HepG2 (cell line): Measurements from ENCODE around the gene TMEM258. TPM values are rescaled to one million over a fixed set of nuclear protein-coding genes. Genes with fewer than 3 reads are reported as not detected.

ENCODE experiments used
- GLI4 ChIP-seq: sonication (generic); formaldehyde crosslinking; IDR thresholded peaks from 2 replicates; pipeline ENCODE4 v1.5.1; 2020; ENCODE audit warnings: missing genetic modification reagents, mild to moderate bottlenecking, moderate library complexity, borderline replicate concordance
- HNRNPH1 ChIP-seq: fragments of 200-400 bp; formaldehyde crosslinking; optimal IDR thresholded peaks from 2 replicates; pipeline ENCODE3; 2017; ENCODE audit warnings: mild to moderate bottlenecking, low read depth, low read length
- KLF9 ChIP-seq: IDR thresholded peaks from 2 replicates; pipeline ENCODE4 v1.6.1; 2016; ENCODE audit warnings: low read depth
- KMT2A ChIP-seq: sonication (generic); formaldehyde crosslinking; IDR thresholded peaks from 2 replicates; pipeline ENCODE4 v1.4.0; 2020; ENCODE audit warnings: missing genetic modification reagents
- RARA ChIP-seq: IDR thresholded peaks from 2 replicates; pipeline ENCODE4 v1.6.1; 2016; ENCODE audit warnings: missing genetic modification reagents, missing compliant biosample characterization
- RFXANK ChIP-seq: IDR thresholded peaks from 2 replicates; pipeline ENCODE4 v1.6.1; 2016
- SRSF1 ChIP-seq: fragments of 200-400 bp; formaldehyde crosslinking; optimal IDR thresholded peaks from 2 replicates; pipeline ENCODE3; 2017; ENCODE audit warnings: mild to moderate bottlenecking, low read depth, low read length, moderate library complexity
- ZBTB20 ChIP-seq: sonication (generic); formaldehyde crosslinking; IDR thresholded peaks from 2 replicates; pipeline ENCODE4 v1.8.1; 2023; ENCODE audit warnings: missing genetic modification reagents, low read depth, mild to moderate bottlenecking, borderline replicate concordance
- ZMYM2 ChIP-seq: sonication (generic); formaldehyde crosslinking; IDR thresholded peaks from 2 replicates; pipeline ENCODE4 v1.8.0; 2022; ENCODE audit warnings: mild to moderate bottlenecking, missing genetic modification reagents
- ZNF143 ChIP-seq: sonication (generic); formaldehyde crosslinking; IDR thresholded peaks from 2 replicates; pipeline ENCODE4 v1.4.0; 2020; ENCODE audit warnings: missing genetic modification reagents
- ZNF329 ChIP-seq: sonication (generic); formaldehyde crosslinking; IDR thresholded peaks from 2 replicates; pipeline ENCODE4 v1.9.0; 2021; ENCODE audit warnings: low read depth, mild to moderate bottlenecking, missing genetic modification reagents
- ZNF484 ChIP-seq: sonication (generic); formaldehyde crosslinking; IDR thresholded peaks from 2 replicates; pipeline ENCODE4 v1.5.1; 2020; ENCODE audit warnings: mild to moderate bottlenecking, low read depth, missing genetic modification reagents, borderline replicate concordance
- ZNF720 ChIP-seq: sonication (generic); formaldehyde crosslinking; IDR thresholded peaks from 2 replicates; pipeline ENCODE4 v1.4.0; 2020; ENCODE audit warnings: missing genetic modification reagents
- ZNF768 ChIP-seq: sonication (generic); formaldehyde crosslinking; IDR thresholded peaks from 2 replicates; pipeline ENCODE4 v1.4.0; 2020; ENCODE audit warnings: missing genetic modification reagents
- polyA plus RNA-seq, 8 experiments: library from polyadenylated mRNA; depleted of rRNA in 3 of 8; stranded (reverse) in 7 of 8; unstranded in 1 of 8; fragments of >200 nt; fragmentation: Illumina TruSeq in 4 of 8; extraction: Trizol in 4 of 8; gene quantifications; 2 replicates each; pipeline versions ENCODE4 v1.2.1 to v1.2.3, GENCODE V29; 2011 to 2016; ENCODE audit warnings: low read depth in 4 of 8, missing spikeins in 1 of 8, mixed read lengths in 1 of 8; ENCODE audit not compliant: insufficient read depth in 1 of 8
- total RNA-seq, 5 experiments: library from RNA; depleted of rRNA; stranded (reverse); fragments of >200 nt; fragmentation: Illumina TruSeq; extraction: Trizol; gene quantifications; 2 replicates each; pipeline ENCODE4 v1.2.3, GENCODE V29; 2016; ENCODE audit warnings: low read depth in 1 of 5
- TF ChIP-seq, protein P1 (sequence below): sonication (generic); formaldehyde crosslinking; IDR thresholded peaks from 2 replicates; pipeline ENCODE4; 2020; ENCODE audit warnings: missing genetic modification reagents, mild to moderate bottlenecking, borderline replicate concordance
- TF ChIP-seq, protein P2 (sequence below): sonication (generic); formaldehyde crosslinking; IDR thresholded peaks from 2 replicates; pipeline ENCODE4 v1.4.0; 2020; ENCODE audit warnings: missing genetic modification reagents
- TF ChIP-seq, protein P3 (sequence below): sonication (generic); formaldehyde crosslinking; IDR thresholded peaks from 2 replicates; pipeline ENCODE4 v1.4.0; 2020; ENCODE audit warnings: missing genetic modification reagents
- TF ChIP-seq, protein P4 (sequence below): sonication (generic); formaldehyde crosslinking; conservative IDR thresholded peaks from 2 replicates; pipeline ENCODE4 v1.8.0; 2022; ENCODE audit warnings: low read depth, missing genetic modification reagents

The TMEM258 gene
- total and polyA plus RNA-seq, 2 of the 13 experiments (the other 11 are each of a cell fraction or from before 2014, with no cell fraction given) = 175 to 424 TPM

DNA sequence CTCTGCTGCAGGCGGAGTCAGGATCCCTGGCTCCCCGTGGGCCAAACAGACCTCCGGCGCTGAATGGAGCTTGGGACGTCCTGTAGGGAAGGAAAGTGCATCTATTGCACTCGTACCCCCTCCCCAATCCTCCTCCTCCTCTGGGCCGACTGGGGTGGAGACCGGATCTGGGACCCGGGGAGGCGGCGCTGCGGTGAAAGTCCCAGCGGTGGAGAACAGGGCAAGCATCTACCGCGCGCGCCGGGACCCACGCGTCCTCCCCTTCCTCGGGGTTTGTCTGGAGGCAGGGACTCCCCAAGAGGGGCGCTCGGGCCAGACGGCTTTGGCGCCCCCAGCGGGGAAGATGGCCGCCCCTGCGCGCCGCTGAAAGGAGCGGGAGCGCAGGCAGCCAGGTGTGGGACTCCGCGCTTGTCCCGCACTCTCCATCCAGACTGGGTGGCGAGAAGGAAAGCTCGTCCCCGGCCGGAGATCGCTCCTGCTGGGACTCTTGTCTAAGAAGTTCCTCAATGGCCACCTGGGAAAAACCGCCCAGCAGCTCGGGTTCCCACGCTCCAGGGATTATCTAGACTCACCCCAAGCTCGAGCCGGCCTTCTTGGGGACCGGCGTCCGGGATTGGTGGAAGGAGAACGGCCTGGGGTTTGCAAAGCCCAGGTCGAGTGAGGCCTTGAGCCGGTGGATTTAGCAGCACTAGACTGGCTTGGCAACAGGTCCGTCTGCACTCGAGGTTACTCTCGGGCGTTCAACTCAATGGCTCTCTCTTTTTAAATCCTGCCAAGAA, 36.4 kb upstream of the TMEM258 start (continued):
- TF ChIP-seq, protein P1, sequence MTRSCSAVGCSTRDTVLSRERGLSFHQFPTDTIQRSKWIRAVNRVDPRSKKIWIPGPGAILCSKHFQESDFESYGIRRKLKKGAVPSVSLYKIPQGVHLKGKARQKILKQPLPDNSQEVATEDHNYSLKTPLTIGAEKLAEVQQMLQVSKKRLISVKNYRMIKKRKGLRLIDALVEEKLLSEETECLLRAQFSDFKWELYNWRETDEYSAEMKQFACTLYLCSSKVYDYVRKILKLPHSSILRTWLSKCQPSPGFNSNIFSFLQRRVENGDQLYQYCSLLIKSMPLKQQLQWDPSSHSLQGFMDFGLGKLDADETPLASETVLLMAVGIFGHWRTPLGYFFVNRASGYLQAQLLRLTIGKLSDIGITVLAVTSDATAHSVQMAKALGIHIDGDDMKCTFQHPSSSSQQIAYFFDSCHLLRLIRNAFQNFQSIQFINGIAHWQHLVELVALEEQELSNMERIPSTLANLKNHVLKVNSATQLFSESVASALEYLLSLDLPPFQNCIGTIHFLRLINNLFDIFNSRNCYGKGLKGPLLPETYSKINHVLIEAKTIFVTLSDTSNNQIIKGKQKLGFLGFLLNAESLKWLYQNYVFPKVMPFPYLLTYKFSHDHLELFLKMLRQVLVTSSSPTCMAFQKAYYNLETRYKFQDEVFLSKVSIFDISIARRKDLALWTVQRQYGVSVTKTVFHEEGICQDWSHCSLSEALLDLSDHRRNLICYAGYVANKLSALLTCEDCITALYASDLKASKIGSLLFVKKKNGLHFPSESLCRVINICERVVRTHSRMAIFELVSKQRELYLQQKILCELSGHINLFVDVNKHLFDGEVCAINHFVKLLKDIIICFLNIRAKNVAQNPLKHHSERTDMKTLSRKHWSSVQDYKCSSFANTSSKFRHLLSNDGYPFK = no peak
- TF ChIP-seq RFXANK (no peak), RARA (CRISPR knock-in tag) (no peak), ZBTB20 (CRISPR knock-in tag) (no peak), ZNF484 (CRISPR knock-in tag) (no peak), ZNF768 (CRISPR knock-in tag) (no peak), SRSF1 (no peak), ZNF329 (CRISPR knock-in tag) (no peak), ZNF143 (no peak), GLI4 (CRISPR knock-in tag) (no peak), ZMYM2 (CRISPR knock-in tag) (no peak), HNRNPH1 (no peak), KMT2A (CRISPR knock-in tag) (0 out of 2 replicates have a peak, but pooled peaks have one; percentile 41), ZNF720 (CRISPR knock-in tag) (no peak), KLF9 (no peak)
- TF ChIP-seq, protein P2, sequence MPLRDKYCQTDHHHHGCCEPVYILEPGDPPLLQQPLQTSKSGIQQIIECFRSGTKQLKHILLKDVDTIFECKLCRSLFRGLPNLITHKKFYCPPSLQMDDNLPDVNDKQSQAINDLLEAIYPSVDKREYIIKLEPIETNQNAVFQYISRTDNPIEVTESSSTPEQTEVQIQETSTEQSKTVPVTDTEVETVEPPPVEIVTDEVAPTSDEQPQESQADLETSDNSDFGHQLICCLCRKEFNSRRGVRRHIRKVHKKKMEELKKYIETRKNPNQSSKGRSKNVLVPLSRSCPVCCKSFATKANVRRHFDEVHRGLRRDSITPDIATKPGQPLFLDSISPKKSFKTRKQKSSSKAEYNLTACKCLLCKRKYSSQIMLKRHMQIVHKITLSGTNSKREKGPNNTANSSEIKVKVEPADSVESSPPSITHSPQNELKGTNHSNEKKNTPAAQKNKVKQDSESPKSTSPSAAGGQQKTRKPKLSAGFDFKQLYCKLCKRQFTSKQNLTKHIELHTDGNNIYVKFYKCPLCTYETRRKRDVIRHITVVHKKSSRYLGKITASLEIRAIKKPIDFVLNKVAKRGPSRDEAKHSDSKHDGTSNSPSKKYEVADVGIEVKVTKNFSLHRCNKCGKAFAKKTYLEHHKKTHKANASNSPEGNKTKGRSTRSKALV (CRISPR knock-in tag) = no peak; the same call in 1 of the 2 replicates
- TF ChIP-seq, protein P3, sequence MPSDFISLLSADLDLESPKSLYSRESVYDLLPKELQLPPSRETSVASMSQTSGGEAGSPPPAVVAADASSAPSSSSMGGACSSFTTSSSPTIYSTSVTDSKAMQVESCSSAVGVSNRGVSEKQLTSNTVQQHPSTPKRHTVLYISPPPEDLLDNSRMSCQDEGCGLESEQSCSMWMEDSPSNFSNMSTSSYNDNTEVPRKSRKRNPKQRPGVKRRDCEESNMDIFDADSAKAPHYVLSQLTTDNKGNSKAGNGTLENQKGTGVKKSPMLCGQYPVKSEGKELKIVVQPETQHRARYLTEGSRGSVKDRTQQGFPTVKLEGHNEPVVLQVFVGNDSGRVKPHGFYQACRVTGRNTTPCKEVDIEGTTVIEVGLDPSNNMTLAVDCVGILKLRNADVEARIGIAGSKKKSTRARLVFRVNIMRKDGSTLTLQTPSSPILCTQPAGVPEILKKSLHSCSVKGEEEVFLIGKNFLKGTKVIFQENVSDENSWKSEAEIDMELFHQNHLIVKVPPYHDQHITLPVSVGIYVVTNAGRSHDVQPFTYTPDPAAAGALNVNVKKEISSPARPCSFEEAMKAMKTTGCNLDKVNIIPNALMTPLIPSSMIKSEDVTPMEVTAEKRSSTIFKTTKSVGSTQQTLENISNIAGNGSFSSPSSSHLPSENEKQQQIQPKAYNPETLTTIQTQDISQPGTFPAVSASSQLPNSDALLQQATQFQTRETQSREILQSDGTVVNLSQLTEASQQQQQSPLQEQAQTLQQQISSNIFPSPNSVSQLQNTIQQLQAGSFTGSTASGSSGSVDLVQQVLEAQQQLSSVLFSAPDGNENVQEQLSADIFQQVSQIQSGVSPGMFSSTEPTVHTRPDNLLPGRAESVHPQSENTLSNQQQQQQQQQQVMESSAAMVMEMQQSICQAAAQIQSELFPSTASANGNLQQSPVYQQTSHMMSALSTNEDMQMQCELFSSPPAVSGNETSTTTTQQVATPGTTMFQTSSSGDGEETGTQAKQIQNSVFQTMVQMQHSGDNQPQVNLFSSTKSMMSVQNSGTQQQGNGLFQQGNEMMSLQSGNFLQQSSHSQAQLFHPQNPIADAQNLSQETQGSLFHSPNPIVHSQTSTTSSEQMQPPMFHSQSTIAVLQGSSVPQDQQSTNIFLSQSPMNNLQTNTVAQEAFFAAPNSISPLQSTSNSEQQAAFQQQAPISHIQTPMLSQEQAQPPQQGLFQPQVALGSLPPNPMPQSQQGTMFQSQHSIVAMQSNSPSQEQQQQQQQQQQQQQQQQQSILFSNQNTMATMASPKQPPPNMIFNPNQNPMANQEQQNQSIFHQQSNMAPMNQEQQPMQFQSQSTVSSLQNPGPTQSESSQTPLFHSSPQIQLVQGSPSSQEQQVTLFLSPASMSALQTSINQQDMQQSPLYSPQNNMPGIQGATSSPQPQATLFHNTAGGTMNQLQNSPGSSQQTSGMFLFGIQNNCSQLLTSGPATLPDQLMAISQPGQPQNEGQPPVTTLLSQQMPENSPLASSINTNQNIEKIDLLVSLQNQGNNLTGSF (CRISPR knock-in tag) = no peak
- TF ChIP-seq, protein P4, sequence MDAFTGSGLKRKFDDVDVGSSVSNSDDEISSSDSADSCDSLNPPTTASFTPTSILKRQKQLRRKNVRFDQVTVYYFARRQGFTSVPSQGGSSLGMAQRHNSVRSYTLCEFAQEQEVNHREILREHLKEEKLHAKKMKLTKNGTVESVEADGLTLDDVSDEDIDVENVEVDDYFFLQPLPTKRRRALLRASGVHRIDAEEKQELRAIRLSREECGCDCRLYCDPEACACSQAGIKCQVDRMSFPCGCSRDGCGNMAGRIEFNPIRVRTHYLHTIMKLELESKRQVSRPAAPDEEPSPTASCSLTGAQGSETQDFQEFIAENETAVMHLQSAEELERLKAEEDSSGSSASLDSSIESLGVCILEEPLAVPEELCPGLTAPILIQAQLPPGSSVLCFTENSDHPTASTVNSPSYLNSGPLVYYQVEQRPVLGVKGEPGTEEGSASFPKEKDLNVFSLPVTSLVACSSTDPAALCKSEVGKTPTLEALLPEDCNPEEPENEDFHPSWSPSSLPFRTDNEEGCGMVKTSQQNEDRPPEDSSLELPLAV (CRISPR knock-in tag) = no peak
